Measurements from ENCODE around the gene CD79A.

The CD79A gene

GRCh38 chr19:41917676-41918075 lies 40.6 kb downstream of the CD79A start:
- in situ Hi-C loops (cut with MboI; ENCODE audit: low sequenced_read_pairs), result no loop called here

- in situ Hi-C loops (cut with MboI; ENCODE audit: low sequenced_read_pairs), result no loop called here
These were observed 41.0 kb downstream of the CD79A start for GRCh38 chr19:41918095-41918494.

- in situ Hi-C loops (cut with MboI; ENCODE audit: low sequenced_read_pairs), result no loop called here
These were observed 41.7 kb downstream of the CD79A start for GRCh38 chr19:41918653-41919244.

GRCh38 chr19:41919948-41920712 lies 43.1 kb downstream of the CD79A start:
- in situ Hi-C loops (cut with MboI; ENCODE audit: low sequenced_read_pairs), result no loop called here

GRCh38 chr19:41920882-41921576 lies 44.0 kb downstream of the CD79A start:
- in situ Hi-C loops (cut with MboI; ENCODE audit: low sequenced_read_pairs), result no loop called here

GRCh38 chr19:41921577-41922576 lies 44.8 kb downstream of the CD79A start:
- in situ Hi-C loops (cut with MboI; ENCODE audit: low sequenced_read_pairs), result no loop called here

- in situ Hi-C loops (cut with MboI; ENCODE audit: low sequenced_read_pairs), result no loop called here
These were observed 45.5 kb downstream of the CD79A start for GRCh38 chr19:41922585-41922984.

GRCh38 chr19:41923045-41923788 lies 46.1 kb downstream of the CD79A start:
- in situ Hi-C loops (cut with MboI; ENCODE audit: low sequenced_read_pairs), result no loop called here

GRCh38 chr19:41924151-41925145 lies 47.4 kb downstream of the CD79A start:
- in situ Hi-C loops (cut with MboI; ENCODE audit: low sequenced_read_pairs), result no loop called here

- in situ Hi-C loops (cut with MboI; ENCODE audit: low sequenced_read_pairs), result no loop called here
These were observed 48.3 kb downstream of the CD79A start for GRCh38 chr19:41925208-41926003.

- in situ Hi-C loops (cut with MboI; ENCODE audit: low sequenced_read_pairs), result no loop called here
These were observed 49.1 kb downstream of the CD79A start for GRCh38 chr19:41926028-41926762.

GRCh38 chr19:41926763-41927496 lies 49.9 kb downstream of the CD79A start:
- in situ Hi-C loops (cut with MboI; ENCODE audit: low sequenced_read_pairs), result no loop called here

GRCh38 chr19:41927497-41928192 lies 50.6 kb downstream of the CD79A start:
- in situ Hi-C loops (cut with MboI; ENCODE audit: low sequenced_read_pairs), result no loop called here

GRCh38 chr19:41928221-41928683 lies 51.2 kb downstream of the CD79A start, which contains the start of gene ERFL:
ERFL (minus strand) TSS chr19:41928449; CDS start chr19:41912919, 15,530 bp downstream.
- in situ Hi-C loops (cut with MboI; ENCODE audit: low sequenced_read_pairs), result no loop called here

- in situ Hi-C loops (cut with MboI; ENCODE audit: low sequenced_read_pairs), result no loop called here
These were observed 51.9 kb downstream of the CD79A start for GRCh38 chr19:41928754-41929535.
